DND-41 (cell line): ENCODE results near the gene SLC37A2.

ENCODE experiments used
- ATAC-seq: fragments of 200-7000 bp; cut with Tn5 transposase; 3 replicates; pipeline ENCODE4 v1.9.1; 2021; ENCODE audit warnings: low read depth; ENCODE audit not compliant: insufficient read depth
- DNase-seq: peaks from one replicate; pipeline ENCODE4 v3.0.0-alpha.2; 2020
- H2AFZ ChIP-seq: 2 replicates; pipeline ENCODE4 v1.6.0; 2012; ENCODE audit warnings: low read depth, low read length
- H3K27ac ChIP-seq: 2 replicates; pipeline ENCODE4 v1.5.1; 2012; ENCODE audit warnings: low read length, inconsistent platforms
- H3K27me3 ChIP-seq: fragments of 200-600 bp; sonication (generic); 2 replicates; pipeline ENCODE4 v1.6.0; 2012; ENCODE audit warnings: low read length, mild to moderate bottlenecking, inconsistent platforms; ENCODE audit not compliant: insufficient read depth, poor library complexity
- H3K36me3 ChIP-seq: 2 replicates; pipeline ENCODE4 v1.5.1; 2012; ENCODE audit warnings: low read length, inconsistent platforms; ENCODE audit not compliant: insufficient read depth
- H3K4me1 ChIP-seq: 2 replicates; pipeline ENCODE4 v1.5.1; 2012; ENCODE audit warnings: mild to moderate bottlenecking, low read length; ENCODE audit not compliant: insufficient read depth
- H3K4me2 ChIP-seq: 2 replicates; pipeline ENCODE4 v1.6.0; 2012; ENCODE audit warnings: mild to moderate bottlenecking, moderate library complexity, low read length, inconsistent platforms; ENCODE audit not compliant: insufficient read depth
- H3K4me3 ChIP-seq, 2 experiments: fragments of 200-600 bp in 1 of 2; shearing (Covaris generic) in 1 of 2; 2 replicates each; pipeline ENCODE4 v1.5.1; 2012 to 2016; ENCODE audit warnings: inconsistent platforms in 2 of 2, low read length in 2 of 2, mild to moderate bottlenecking in 2 of 2, low read depth in 1 of 2, moderate library complexity in 1 of 2
- H3K79me2 ChIP-seq: 2 replicates; pipeline ENCODE4 v1.6.0; 2012; ENCODE audit warnings: low read length, inconsistent platforms; ENCODE audit not compliant: insufficient read depth
- H3K9ac ChIP-seq: 2 replicates; pipeline ENCODE4 v1.6.0; 2012; ENCODE audit warnings: low read depth, mild to moderate bottlenecking, inconsistent platforms, low read length, moderate library complexity
- H3K9me3 ChIP-seq: 2 replicates; pipeline ENCODE4 v1.5.1; 2012; ENCODE audit warnings: low read length, moderate library complexity, mild to moderate bottlenecking, inconsistent platforms; ENCODE audit not compliant: insufficient read depth, severe bottlenecking
- H4K20me1 ChIP-seq: 2 replicates; pipeline ENCODE4 v1.6.0; 2012; ENCODE audit warnings: low read length; ENCODE audit not compliant: insufficient read depth
- EZH2 ChIP-seq: IDR thresholded peaks from 3 replicates; pipeline ENCODE4 v1.6.1; 2012; ENCODE audit warnings: borderline replicate concordance, low read depth, mild to moderate bottlenecking, moderate library complexity, low read length, inconsistent platforms; ENCODE audit not compliant: severe bottlenecking
- TF ChIP-seq, protein P1 (sequence below): IDR thresholded peaks from 2 replicates; pipeline ENCODE4 v1.5.1; 2012; ENCODE audit warnings: borderline replicate concordance, low read length, moderate library complexity, mild to moderate bottlenecking; ENCODE audit not compliant: poor library complexity, severe bottlenecking; ENCODE audit errors: extremely low read depth

The SLC37A2 gene

DNA sequence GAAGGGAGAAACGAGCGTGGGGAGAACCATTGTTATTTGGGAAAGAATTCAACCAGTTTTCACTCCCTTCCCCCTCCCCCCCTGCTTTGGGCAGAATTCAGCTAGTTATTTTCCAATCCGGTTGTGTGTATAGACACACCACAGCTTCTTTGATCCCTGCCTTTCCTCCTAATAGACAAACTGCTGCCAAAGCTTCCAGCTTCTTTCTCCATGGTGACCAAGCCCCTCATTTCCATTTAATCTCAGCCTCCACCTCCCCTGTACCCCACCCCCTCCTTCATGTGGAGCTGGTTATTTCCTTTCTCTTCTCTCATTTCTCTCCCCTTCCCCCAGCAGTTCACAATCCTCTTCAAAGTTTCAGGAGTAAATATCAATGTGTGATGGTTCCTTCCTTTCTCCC, 76.7 kb downstream of the SLC37A2 start:
- H4K20me1 ChIP-seq, result no peaks in the 10 kb centered on the region; the same call in none of the 2 replicates
- ATAC-seq (no peak), DNase-seq (no peak)
- no peaks in the 10 kb centered on the region for H3K9me3 ChIP-seq
- H3K36me3 ChIP-seq, result no peaks in the 10 kb centered on the region
- no peak overlapping the region for H3K9ac ChIP-seq
- TF ChIP-seq, protein P1, sequence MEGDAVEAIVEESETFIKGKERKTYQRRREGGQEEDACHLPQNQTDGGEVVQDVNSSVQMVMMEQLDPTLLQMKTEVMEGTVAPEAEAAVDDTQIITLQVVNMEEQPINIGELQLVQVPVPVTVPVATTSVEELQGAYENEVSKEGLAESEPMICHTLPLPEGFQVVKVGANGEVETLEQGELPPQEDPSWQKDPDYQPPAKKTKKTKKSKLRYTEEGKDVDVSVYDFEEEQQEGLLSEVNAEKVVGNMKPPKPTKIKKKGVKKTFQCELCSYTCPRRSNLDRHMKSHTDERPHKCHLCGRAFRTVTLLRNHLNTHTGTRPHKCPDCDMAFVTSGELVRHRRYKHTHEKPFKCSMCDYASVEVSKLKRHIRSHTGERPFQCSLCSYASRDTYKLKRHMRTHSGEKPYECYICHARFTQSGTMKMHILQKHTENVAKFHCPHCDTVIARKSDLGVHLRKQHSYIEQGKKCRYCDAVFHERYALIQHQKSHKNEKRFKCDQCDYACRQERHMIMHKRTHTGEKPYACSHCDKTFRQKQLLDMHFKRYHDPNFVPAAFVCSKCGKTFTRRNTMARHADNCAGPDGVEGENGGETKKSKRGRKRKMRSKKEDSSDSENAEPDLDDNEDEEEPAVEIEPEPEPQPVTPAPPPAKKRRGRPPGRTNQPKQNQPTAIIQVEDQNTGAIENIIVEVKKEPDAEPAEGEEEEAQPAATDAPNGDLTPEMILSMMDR, result no peak
- TF ChIP-seq EZH2, result no peak
- no peak overlapping the region for H3K4me3 ChIP-seq
- H3K4me2 ChIP-seq, result no peak overlapping the region
- H3K27ac ChIP-seq, result no peak overlapping the region
- H3K79me2 ChIP-seq, result no peaks in the 10 kb centered on the region
- H3K27me3 ChIP-seq, result peaks cover 21% of the 10 kb centered on the region
- H2AFZ ChIP-seq, result no peak overlapping the region
- 0 out of 2 replicates have a peak, but pooled peaks cover 5% of the 10 kb centered on the region for H3K4me1 ChIP-seq
